Activated CD4-positive, alpha-beta memory T cell treated with anti-CD3 and anti-CD28 coated beads, Interleukin-2, amount 10 ng/mL, durations not matched to agents 7 days and 5 days (primary cell): ENCODE measurements around the gene TMCO6. TPM values are rescaled to one million over a fixed set of nuclear protein-coding genes. Genes with fewer than 3 reads are reported as not detected.

Experiments
- CTCF ChIA-PET: fragments of 350-600 bp; sonication (Branson Sonifier 250); formaldehyde crosslinking; loops from one replicate; lab custom pipeline; 2021; ENCODE audit warnings: antibody characterized with exemption, inconsistent platforms; lab: Charles Lee
- POLR2A ChIA-PET: fragments of 350-600 bp; sonication (Branson Sonifier 250); formaldehyde crosslinking; loops from one replicate; lab custom pipeline; 2021; ENCODE audit warnings: antibody characterized with exemption; lab: Charles Lee
- DNase-seq: peaks from one replicate; pipeline ENCODE4 v3.0.0-alpha.2; 2020
- H3K27ac Mint-ChIP-seq: one replicate; pipeline ENCODE4 v1.8.0; 2021; ENCODE audit warnings: mild to moderate bottlenecking, mixed read lengths
- H3K27me3 Mint-ChIP-seq: one replicate; pipeline ENCODE4 v1.8.0; 2021; ENCODE audit warnings: mixed read lengths
- H3K36me3 Mint-ChIP-seq: one replicate; pipeline ENCODE4 v1.8.0; 2021; ENCODE audit warnings: low read depth, mixed read lengths
- H3K4me1 Mint-ChIP-seq: one replicate; pipeline ENCODE4 v1.8.0; 2021; ENCODE audit warnings: mixed read lengths
- H3K4me3 Mint-ChIP-seq: one replicate; pipeline ENCODE4 v1.8.0; 2021; ENCODE audit warnings: mild to moderate bottlenecking, mixed read lengths
- H3K9me3 Mint-ChIP-seq: one replicate; pipeline ENCODE4 v1.8.0; 2021; ENCODE audit warnings: mixed read lengths
- total RNA-seq, 2 experiments: library from RNA; stranded (reverse); gene quantifications; one replicate each; pipeline ENCODE4 v1.2.3, GENCODE V29; 2021

Gene TMCO6
- total RNA-seq, 2 experiments from 2014 or later: 28.9 to 29.0 TPM

DNA sequence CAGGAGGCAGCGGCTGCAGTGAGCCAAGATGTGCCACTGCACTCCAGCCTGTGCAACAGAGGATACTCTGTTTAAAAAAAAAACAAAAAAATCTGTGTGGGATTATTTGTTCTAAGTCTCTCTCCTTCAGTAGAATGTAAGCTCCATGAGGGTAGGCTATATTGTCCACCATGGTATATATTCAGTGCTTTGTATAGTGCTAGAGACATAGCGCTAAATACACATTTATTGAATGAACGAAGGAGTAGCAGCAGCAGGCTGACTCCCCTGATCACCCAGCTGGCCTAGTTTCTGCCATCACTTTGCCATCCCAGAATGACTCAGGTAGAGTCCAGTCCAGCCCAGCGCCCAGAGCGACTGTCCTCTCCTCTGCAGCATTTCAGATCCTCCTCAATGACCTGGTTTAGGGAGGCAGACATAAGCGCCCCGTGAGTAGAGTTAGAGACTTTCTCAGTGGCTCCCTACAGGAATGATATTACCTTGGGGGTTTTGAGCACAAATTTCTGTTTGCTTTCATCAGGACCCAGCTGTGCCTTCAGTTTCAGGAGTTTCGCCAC lies 51.2 kb downstream of the TMCO6 start:
- CTCF ChIA-PET: interaction anchor here (0.8 to 1.8 kb wide), 7 partner anchors 10 to 318 kb away, joined by 3 to 11 read pairs (median 5); partner anchors contain the start of genes IK, NDUFA2 and ZMAT2

GRCh38 chr5:140690941-140691924 lies 52.0 kb downstream of the TMCO6 start, which contains the start of the genes HARS1 and HARS2:
Gene HARS1 (minus strand): TSS chr5:140691370. CDS start chr5:140691304, 66 bp downstream.
Gene HARS2 (plus strand): TSS chr5:140691455. CDS start chr5:140691649, 194 bp downstream.
- peak; percentile 85 for DNase-seq
- Mint-ChIP-seq H3K4me1 (peaks cover 44% of the 10 kb centered on the region), H3K27me3 (no peaks in the 10 kb centered on the region), H3K4me3 (peak within 1 kb of the TSS; percentile 98), H3K27ac (peak within 1 kb of the TSS; percentile 89), H3K36me3 (peaks cover 44% of the 10 kb centered on the region), H3K9me3 (no peaks in the 10 kb centered on the region)
- ChIA-PET CTCF (interaction anchor here (0.8 to 1.8 kb wide), 6 partner anchors 9 to 319 kb away, joined by 3 to 11 read pairs (median 4); partner anchors contain the start of genes IK, NDUFA2 and ZMAT2), POLR2A (interaction anchor here (0.7 to 4.5 kb wide), 19 partner anchors 10 to 328 kb away, joined by 3 to 50 read pairs (median 6); partner anchors contain the start of genes ANKHD1, APBB3, DND1 and EIF4EBP3)

More for the DNA sequence above, 51.2 kb downstream of the TMCO6 start:
- no peaks in the 10 kb centered on the region for H3K9me3 Mint-ChIP-seq
- no peak for DNase-seq
- peaks cover 36% of the 10 kb centered on the region for H3K36me3 Mint-ChIP-seq
- peak overlapping the region; percentile 98 for H3K4me3 Mint-ChIP-seq
- H3K4me1 Mint-ChIP-seq: peaks cover 44% of the 10 kb centered on the region
- H3K27me3 Mint-ChIP-seq: no peaks in the 10 kb centered on the region
- peak overlapping the region; percentile 89 for H3K27ac Mint-ChIP-seq
- POLR2A ChIA-PET: interaction anchor here (0.9 to 4.5 kb wide), 18 partner anchors 10 to 324 kb away, joined by 3 to 50 read pairs (median 8); partner anchors contain the start of genes ANKHD1, APBB3, DND1 and EIF4EBP3

GRCh38 chr5:140694276-140694675 lies 55.0 kb downstream of the TMCO6 start:
- Mint-ChIP-seq H3K36me3 (peaks cover 65% of the 10 kb centered on the region), H3K27me3 (no peaks in the 10 kb centered on the region), H3K4me3 (no peak overlapping the region), H3K9me3 (no peaks in the 10 kb centered on the region), H3K27ac (no peak overlapping the region), H3K4me1 (peaks cover 36% of the 10 kb centered on the region)
- DNase-seq: no peak
- CTCF ChIA-PET: no interaction called here
- POLR2A ChIA-PET: interaction anchor here (4.5 kb wide), 1 partner anchor 16 kb away, joined by 42 read pairs; no protein-coding TSS in a partner anchor

Other genes starting within 250 kb of the TMCO6 start
- gene ANKHD1, start 237.6 kb upstream of the TMCO6 start, total RNA-seq: 100 to 1,000 TPM; 109 to 122 TPM
- gene EIF4EBP3, start 91.8 kb upstream of the TMCO6 start, total RNA-seq: 10 to 100 TPM in 1 of 2 experiments, 1 to 10 TPM in 1; 8.0 to 11.6 TPM
- 10 to 100 TPM; 37.4 to 38.3 TPM for gene SRA1, start 82.0 kb upstream of the TMCO6 start, total RNA-seq
- gene APBB3, start 74.9 kb upstream of the TMCO6 start, total RNA-seq: 10 to 100 TPM; 23.7 to 27.5 TPM
- 10 to 100 TPM; 78.9 to 82.1 TPM for gene SLC35A4, start 74.6 kb upstream of the TMCO6 start, total RNA-seq
- under 1 TPM; 0.23 to 0.38 TPM for gene CD14, start 6.3 kb upstream of the TMCO6 start, total RNA-seq
- gene NDUFA2, start 8.2 kb downstream of the TMCO6 start, total RNA-seq: 10 to 100 TPM; 73.0 to 83.8 TPM
- gene IK, start 8.4 kb downstream of the TMCO6 start, total RNA-seq: 100 to 1,000 TPM; 123 to 126 TPM
- 10 to 100 TPM; 35.0 to 35.2 TPM for gene WDR55, start 25.5 kb downstream of the TMCO6 start, total RNA-seq
- gene DND1, start 34.1 kb downstream of the TMCO6 start, total RNA-seq: 1 to 10 TPM; 2.2 to 2.5 TPM
- 10 to 100 TPM; 66.0 to 70.2 TPM for gene HARS1, start 51.9 kb downstream of the TMCO6 start, total RNA-seq
- 10 to 100 TPM; 30.6 to 34.7 TPM for gene HARS2, start 52.0 kb downstream of the TMCO6 start, total RNA-seq
- 10 to 100 TPM; 52.0 to 52.7 TPM for gene ZMAT2, start 61.0 kb downstream of the TMCO6 start, total RNA-seq
- gene PCDHA1, start 146.7 kb downstream of the TMCO6 start, total RNA-seq: not detected
- gene PCDHA2, start 155.4 kb downstream of the TMCO6 start, total RNA-seq: not detected
- not detected for gene PCDHA3, start 161.6 kb downstream of the TMCO6 start, total RNA-seq
- not detected for gene PCDHA4, start 167.6 kb downstream of the TMCO6 start, total RNA-seq
- gene PCDHA5, start 182.2 kb downstream of the TMCO6 start, total RNA-seq: not detected
- not detected for gene PCDHA6, start 188.5 kb downstream of the TMCO6 start, total RNA-seq
- gene PCDHA7, start 194.8 kb downstream of the TMCO6 start, total RNA-seq: not detected
- not detected for gene PCDHA8, start 201.7 kb downstream of the TMCO6 start, total RNA-seq
- not detected for gene PCDHA9, start 208.9 kb downstream of the TMCO6 start, total RNA-seq
- not detected for gene PCDHA10, start 216.4 kb downstream of the TMCO6 start, total RNA-seq
- gene PCDHA11, start 229.5 kb downstream of the TMCO6 start, total RNA-seq: not detected
- gene PCDHA12, start 235.9 kb downstream of the TMCO6 start, total RNA-seq: not detected
- not detected for gene PCDHA13, start 242.7 kb downstream of the TMCO6 start, total RNA-seq